Measurements from ENCODE around the gene SLC39A3.

The SLC39A3 gene

DNA sequence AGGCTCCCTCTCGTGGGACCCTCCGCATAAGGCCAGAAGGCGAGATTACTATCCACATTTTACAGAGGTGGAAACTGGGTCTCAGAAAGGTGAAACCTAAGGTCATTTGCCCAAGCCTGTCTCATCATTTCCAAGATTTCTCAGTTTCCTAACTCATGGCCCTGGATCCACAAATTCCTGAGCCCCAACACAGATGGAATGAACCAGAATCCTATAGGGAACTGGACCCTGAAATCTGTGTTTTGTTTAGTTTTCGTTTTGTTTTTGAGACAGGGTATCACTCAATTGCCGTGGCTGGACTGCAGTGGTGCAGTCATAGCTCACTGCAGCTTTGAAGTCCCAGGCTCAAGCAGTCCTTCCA is 36.8 kb downstream of the SLC39A3 start:
- no peak for DNase-seq (ENCODE audit: low read depth in 3 of 3)

DNA sequence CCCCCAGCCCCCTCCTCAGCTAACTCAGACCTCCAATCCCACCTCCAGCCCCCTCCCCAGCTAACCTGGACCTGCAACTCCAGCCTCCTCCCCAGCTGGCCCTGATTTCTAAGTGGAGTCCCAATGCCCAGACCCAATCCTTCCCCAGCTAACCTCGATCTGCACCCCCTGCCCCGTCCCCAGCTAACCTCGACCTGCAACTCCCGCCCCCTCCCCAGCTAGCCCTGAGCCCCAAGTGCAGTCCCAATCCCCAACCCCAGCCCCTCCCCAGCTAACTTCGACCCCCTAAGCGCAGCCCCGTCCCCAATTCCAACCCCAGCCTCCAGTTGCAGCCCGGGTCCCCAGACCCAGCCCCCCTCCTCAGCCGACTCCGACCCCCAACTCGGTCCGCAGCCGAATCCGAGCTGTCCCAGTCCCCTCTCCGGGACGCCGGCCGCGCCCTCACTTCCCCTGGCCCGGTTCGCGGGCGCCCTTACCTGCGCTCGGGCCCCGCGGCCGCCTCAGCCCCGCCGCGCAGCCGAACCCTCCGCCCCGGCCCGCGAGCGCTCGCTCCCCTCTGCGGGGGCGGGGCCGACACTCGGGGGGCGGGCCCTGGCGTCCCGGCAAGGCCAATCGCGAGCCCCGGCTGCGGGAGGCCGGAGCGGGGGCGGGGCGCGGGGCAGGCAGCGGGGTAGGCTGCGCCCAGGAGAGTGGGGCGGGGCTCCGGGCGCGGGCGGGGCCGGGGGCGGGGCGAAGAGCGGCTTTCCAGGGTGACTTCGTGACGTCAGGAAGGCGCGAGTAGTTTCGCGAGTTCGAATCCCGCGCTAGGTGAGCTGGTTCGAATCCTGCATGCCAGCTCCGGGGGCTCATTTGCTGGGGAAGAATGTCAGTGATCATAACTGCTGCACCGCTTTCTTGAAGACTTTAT is 37.4 kb downstream of the SLC39A3 start, which contains the start of gene GNG7:
Gene GNG7 (minus strand): TSS at position 525 of the 907 bp plus-strand sequence. CDS start 182,006 bp downstream, outside the sequence.
- DNase-seq (ENCODE audit: low read depth in 3 of 3) = peak; percentile 89 to 98 (median 92)

DNA sequence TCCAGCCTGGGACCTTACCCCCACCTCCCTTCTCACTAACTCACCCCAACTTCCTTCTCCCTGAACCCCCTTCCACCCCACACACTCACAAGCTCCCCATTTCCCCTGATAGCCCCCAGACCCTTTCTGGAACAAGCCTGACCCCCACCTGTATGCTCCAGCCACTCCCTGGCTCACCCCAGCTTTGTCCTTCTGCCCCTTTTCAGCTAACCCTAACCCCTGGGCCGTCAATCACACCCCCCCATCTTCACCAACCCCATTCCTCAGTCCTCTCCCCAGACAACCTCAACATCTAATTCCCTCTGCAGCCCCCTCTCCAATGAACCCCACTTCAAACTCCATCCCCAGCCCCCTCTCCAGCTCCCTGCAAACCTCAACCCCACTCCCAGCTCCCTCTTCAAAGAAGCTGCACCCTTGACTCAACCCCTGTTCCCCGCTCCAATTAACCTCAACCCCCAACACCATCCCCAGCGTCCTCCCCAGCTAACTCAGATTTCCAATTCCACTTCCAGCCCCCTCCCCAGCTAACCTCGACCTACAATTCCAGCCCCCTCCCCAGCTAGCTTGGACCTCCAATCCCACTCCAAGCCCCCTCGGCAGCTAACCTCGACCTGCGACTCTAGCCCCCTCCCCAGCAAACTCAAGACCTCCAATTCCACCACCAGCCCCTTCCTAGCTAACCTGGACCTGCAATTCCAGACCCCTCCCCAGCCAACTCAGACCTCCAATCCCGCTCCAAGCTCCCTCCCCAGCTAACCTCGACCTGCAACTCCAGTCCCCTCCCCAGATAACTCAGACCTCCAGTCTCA is 38.3 kb downstream of the SLC39A3 start:
- no peak for DNase-seq (ENCODE audit: low read depth in 3 of 3)

DNA sequence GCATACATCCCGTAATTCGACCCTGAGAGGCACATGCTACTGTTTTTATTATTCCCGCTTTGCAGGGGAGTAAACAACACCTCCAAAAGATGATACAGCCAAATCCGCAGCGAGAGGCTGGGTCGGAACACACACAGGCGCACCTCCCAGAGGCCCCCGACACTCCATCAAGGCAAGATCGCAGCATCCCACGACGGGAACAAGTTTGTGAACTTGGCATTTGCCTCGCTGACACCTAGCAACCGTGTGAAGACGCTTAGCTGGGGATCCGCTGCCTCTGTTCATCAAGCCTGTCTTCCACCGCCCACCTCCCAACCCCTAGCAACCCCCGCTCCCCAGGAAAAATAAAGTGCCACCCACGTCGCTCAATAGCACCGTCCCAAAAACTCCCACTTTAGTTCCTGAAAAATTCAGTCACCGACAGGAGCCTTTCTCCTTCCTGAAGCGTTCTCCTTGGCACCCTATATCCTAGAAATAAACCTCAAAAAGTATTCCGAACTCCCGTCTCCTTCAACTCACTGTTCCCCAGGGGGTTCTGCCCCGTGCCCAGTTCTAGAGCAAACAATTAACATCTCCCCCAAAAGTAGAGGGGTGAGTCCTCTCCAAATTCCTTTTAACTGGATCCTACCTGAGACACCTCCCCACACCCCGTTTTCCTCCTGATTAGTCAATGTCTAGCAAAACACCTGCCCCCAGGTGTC is 39.0 kb downstream of the SLC39A3 start:
- no peak for DNase-seq (ENCODE audit: low read depth in 3 of 3)

DNA sequence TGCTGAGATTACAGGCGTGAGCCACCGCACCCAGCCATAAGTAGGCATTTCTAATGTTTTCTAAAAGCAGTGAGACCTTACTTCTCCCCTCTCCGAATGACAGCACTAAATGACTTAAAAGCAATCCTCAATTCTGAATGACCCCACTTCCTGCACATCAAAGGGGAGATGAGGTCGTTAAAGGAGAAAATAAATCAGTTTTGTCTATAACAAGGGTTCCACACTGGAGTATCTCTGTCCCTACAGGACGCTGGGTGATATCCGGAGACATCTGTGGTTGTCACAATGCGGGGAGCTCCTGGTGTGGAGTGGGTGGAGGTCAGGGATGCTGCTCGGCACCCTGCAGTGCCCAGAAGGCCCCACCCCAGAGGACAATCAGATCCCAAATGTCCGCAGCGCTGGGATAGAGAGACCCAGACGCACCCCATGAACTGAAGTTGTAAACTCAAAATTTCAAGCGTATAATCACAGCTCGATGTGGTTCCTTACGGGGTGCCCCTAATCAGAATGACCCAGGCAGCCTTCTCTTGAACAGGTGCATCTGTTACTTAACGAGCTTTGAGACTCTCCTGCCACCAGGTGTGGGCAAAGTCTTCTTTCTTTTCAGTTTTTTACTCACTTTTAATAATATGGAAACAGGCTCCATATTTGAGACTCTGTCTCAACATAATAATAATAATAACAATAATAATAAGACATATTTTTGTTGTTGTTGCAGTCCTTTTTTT is 40.2 kb downstream of the SLC39A3 start:
- DNase-seq (ENCODE audit: low read depth in 3 of 3) = no peak

DNA sequence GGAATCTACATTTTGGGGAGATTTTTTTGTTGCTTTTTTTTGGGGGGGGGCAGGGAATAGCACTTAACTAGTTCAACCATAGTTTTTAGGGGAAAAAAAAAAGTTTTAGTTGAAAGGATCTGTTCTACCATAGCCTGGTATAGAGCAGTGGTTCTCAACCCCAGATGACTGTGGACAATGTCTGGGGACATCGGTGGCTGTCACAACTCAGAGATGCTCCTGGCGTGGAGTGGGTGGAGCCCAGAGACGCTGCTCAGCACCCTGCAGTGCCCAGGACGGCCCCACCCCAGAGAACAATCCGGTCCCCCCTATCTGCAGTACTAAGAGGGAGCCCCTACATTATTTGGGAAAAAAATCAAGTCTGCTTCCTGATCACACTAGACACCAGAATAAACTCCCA is 45.6 kb downstream of the SLC39A3 start:
- no peak for DNase-seq (ENCODE audit: low read depth in 3 of 3)

DNA sequence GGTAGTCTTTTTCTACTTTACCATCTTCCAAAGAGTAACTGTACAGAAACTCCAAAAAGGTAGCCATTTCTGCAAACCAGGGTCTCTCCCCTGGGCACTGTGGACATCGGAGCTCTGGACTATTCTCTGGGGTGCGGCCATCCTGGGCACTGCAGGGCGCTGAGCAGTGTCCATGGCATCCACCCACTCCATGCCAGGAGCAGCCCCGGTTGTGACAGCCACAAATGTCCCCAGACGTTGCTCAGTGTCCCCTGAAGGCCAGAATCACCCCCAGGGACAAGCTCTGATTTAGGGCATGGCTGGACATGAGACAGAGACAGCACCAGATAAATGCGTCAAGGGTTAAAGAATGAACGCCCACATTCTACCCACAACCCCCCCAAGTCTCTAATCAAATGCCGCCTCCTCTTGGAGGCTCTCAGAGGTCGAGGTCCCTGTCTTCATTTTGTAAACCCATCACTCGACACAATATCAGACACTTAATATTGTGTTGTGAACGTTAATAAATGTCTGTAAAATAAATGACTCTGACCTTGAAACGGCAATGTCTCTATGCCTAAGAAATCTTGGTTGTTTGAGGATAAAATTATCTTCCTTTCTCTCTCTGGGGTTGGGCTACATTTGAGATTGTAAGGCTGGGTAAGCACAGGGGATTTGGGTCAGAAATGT is 46.2 kb downstream of the SLC39A3 start:
- no peak for DNase-seq (ENCODE audit: low read depth in 3 of 3)

DNA sequence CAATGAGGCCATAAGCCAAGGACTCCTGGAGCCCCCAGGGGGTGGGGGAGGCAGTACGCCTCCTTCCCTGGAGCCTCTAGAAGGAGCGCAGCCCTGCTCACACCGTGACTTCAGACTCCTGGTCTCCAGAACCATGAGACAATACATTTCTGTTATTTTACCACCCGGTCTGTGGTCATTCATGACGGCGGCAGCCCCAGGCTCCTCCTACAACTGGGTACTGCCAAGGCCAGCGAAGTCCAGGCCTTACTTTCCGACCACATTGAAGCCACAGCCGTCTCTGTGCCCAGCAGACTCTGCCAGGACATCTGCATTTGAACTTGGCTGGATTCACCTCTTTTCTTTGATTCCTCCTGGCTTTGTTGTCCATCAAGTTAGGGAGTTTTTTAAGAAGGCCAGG is 47.9 kb downstream of the SLC39A3 start:
- DNase-seq (ENCODE audit: low read depth in 3 of 3) = no peak

DNA sequence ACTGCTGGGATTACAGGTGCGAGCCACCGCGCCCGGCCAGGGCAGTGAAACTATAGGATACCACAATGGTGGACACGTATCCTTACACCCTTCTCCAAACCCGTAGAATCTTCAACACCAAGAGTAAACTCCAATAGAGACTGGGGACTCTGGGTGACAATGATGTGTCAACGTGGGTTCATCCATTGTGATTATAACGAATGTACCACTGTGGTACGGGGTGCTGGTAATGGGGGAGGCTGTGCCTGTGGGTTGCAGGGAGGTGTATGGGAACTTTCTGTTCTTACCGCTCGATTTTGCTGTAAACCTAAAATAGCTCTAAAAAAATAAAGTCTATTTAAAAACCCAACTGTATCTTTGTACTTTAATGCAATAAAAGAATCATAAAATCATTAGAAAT is 49.0 kb downstream of the SLC39A3 start:
- no peak for DNase-seq (ENCODE audit: low read depth in 3 of 3)

DNA sequence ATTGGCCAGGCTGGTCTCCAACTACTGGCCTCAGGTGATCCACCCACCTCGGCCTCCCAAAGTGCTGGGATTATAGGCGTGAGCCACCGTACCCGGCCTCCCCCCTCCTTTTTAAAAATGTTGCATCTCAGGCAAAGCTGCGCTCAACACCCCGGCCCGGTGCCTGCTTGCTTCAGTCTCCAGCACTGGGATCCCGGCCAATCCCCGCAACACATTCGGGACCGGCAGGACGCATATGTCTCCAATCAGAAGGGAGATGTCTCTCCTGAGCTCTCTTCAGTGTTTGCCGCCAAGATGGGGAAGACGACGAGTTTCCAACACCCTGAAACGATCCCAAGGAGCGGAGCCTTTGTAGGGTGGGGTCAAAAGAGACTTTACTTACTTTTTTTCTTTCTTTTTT is 53.5 kb downstream of the SLC39A3 start:
- no peak for DNase-seq (ENCODE audit: low read depth in 3 of 3)

DNA sequence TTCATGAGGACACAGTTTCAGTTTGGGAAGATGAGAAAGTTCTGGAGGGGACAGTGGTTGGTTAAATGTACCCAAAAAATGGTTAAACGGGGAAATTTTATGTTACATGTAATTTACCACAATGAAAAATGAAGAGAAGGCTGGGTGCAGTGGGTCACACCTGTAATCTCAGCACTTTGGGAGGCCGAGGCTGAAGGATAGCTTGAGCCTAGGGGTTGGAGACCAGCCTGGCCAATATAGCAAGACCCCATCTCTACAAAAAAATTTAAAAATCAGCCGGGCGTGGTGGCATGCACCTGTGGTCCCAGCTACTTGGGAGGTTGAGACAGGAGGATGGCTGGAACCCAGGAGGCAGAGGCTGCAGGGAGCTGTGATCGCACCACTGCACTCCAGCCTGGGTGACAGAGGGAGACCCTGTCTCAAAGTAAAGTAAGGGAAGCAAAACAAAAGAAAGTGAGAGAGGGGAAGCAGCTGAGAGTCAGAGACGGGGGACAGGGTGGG is 54.6 kb downstream of the SLC39A3 start:
- DNase-seq (ENCODE audit: low read depth in 3 of 3) = no peak

DNA sequence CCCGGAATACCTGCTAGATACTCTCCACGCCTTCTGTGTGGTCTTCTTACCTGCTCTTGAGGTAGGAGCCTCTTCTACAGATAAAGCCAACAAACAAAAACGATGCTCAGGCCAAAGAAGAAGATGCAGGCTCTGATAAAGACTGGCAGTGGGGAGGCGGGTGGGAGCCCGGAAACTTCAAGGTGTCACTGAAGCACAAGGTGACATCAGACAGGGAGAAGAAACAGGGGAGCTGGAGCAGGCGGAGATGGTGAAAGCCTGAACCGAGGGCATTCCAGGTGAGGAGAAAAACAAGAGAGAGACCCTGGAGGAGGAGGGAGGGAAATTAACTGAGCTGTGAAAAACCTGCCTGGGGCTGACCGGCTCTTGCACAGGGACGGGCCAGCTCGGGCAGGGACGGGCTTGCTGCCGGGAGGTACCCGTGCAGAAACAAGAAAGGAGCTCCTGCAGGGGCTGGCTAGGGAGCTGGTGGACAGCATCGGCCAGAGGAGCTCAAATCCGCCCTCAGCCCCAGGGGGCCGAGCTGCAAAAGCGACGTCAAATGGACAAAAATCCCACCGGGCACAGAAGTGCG is 56.3 kb downstream of the SLC39A3 start:
- DNase-seq (ENCODE audit: low read depth in 3 of 3) = no peak

Measured in stimulated activated CD4-positive, alpha-beta T cell treated with anti-CD3 and anti-CD28 coated beads, TNF-alpha, amount 100 ng/mL, for 48 hours (primary cell).